GM20431 (cell line): ENCODE measurements around the gene PPP6R3.

Experiments used
- in situ Hi-C: fragments of 300-500 bp; cut with MseI, MboI; formaldehyde crosslinking; loops from one replicate; pipeline ENCODE4 v1.15.0; 2020; ENCODE audit warnings: low sequenced_read_pairs; ENCODE audit not compliant: unreplicated experiment

PPP6R3 gene

GRCh38 chr11:68460741-68461574, at the start of gene PPP6R3:
TSS of gene PPP6R3 (plus strand) at chr11:68460752. CDS start at chr11:68537665, 76,913 bp downstream.
- in situ Hi-C loops, result no loop called here

- in situ Hi-C loops, result no loop called here
Observed at GRCh38 chr11:68411501-68411991, 49.0 kb upstream of the PPP6R3 start.

GRCh38 chr11:68412593-68413475, 47.7 kb upstream of the PPP6R3 start:
- in situ Hi-C loops, result no loop called here

- in situ Hi-C loops, result no loop called here
Observed at GRCh38 chr11:68413591-68413999, 47.0 kb upstream of the PPP6R3 start.

GRCh38 chr11:68414496-68415221, 45.9 kb upstream of the PPP6R3 start:
- in situ Hi-C loops, result no loop called here

GRCh38 chr11:68416070-68416578, 44.4 kb upstream of the PPP6R3 start:
- in situ Hi-C loops, result no loop called here

- in situ Hi-C loops, result no loop called here
Observed at GRCh38 chr11:68418648-68419047, 41.9 kb upstream of the PPP6R3 start.

- in situ Hi-C loops, result no loop called here
Observed at GRCh38 chr11:68420171-68420570, 40.4 kb upstream of the PPP6R3 start.

GRCh38 chr11:68423481-68423880, 37.1 kb upstream of the PPP6R3 start:
- in situ Hi-C loops, result no loop called here

GRCh38 chr11:68424101-68424632, 36.4 kb upstream of the PPP6R3 start:
- in situ Hi-C loops, result no loop called here

- in situ Hi-C loops, result no loop called here
Observed at GRCh38 chr11:68424981-68425865, 35.3 kb upstream of the PPP6R3 start.

- in situ Hi-C loops, result no loop called here
Observed at GRCh38 chr11:68425866-68426380, 34.6 kb upstream of the PPP6R3 start.

- in situ Hi-C loops, result no loop called here
Observed at GRCh38 chr11:68429661-68430060, 30.9 kb upstream of the PPP6R3 start.

- in situ Hi-C loops, result no loop called here
Observed at GRCh38 chr11:68430384-68430783, 30.2 kb upstream of the PPP6R3 start.

GRCh38 chr11:68430801-68431200, 29.8 kb upstream of the PPP6R3 start:
- in situ Hi-C loops, result no loop called here

- in situ Hi-C loops, result no loop called here
Observed at GRCh38 chr11:68431984-68432645, 28.4 kb upstream of the PPP6R3 start.

GRCh38 chr11:68432874-68433273, 27.7 kb upstream of the PPP6R3 start:
- in situ Hi-C loops, result no loop called here

GRCh38 chr11:68433541-68433940, 27.0 kb upstream of the PPP6R3 start:
- in situ Hi-C loops, result no loop called here
